ENCODE data around the gene CYP8B1.
A peak's percentile ranks its signal among the peaks of the same experiment; 100 is the strongest.

CYP8B1 gene

GRCh38 chr3:42851228-42851834 is 24.3 kb downstream of the CYP8B1 start:
- no peak for DNase-seq

- no peak for DNase-seq
These were observed 25.4 kb downstream of the CYP8B1 start for GRCh38 chr3:42850263-42850662.

DNA sequence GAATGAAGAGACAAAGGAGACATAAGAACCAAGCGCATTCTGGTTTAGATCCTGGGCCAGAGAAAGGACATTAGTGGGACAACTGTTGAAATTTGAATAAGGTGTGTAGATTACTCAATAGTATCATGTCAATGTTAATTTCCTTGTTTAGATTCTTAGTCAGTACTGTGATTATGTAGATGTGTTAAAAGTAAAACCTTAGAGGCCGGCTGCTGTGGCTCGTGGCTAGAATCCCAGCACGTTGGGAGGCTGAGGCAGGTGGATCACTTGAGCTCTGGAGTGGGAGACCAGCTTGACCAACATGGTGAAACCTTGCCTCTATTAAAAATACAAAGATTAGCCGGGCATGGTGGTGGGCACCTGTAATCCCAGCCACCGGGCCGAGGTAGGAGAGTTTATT is 26.7 kb downstream of the CYP8B1 start:
- DNase-seq, result no peak

- no peak for DNase-seq
These were observed 27.9 kb downstream of the CYP8B1 start for GRCh38 chr3:42847731-42848130.

DNA sequence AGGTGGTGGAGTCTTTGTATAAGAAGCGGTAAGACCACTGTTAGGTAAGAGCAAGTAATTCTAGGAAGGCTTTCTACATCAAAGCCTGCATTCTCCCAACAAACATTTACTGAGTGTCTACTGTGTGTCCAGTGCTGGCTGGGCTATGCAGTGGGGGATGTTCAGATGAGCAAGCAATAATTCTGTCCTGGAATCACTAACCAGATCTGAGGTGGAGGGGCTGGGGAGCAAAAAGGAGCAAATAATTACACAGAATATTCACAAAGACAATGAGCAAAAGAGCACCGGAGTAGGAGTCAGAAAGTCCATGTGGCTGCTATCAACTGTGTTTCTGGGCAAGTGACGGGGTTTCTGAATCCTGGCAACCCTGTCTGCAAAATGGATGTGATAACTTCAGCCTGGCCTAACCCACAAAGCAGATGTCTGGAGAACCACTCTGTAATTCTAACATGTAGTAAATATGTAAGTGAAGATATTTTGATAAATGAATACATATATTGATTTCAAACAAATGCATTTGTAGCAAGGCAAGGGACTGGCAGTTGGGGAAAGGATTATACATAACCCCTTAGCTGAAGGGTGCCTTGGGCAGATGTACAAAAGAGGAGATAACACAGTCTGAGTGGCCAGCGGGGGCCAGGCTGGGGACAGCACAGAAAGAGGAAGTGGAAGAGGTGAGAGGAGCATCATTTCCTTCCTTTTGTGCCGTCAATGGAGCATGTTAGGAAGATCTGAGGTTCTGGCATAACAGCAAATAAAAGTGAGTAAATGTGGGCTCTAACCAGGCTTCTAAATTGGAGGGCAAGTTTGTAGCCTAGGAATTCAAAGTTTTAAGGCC is 28.8 kb downstream of the CYP8B1 start:
- no peak for DNase-seq

GRCh38 chr3:42844815-42845214 is 30.9 kb downstream of the CYP8B1 start:
- DNase-seq, result no peak

DNA sequence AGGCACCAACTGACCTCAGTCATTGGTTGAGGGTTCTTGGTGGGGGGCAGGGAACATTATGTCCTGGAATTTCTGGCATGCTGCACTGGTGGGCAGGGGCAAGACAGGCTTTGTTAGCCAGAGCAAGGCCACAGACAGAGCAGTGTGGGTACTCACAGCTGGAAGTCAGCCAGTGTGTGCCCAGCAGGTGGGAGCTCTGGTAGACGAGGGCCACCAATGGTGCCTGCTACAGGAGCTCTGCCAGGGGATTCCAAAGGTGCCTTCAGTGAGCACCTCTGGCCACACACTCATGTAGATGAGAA is 31.3 kb downstream of the CYP8B1 start:
- no peak for DNase-seq

- DNase-seq, result no peak
These were observed 31.8 kb downstream of the CYP8B1 start for GRCh38 chr3:42843713-42844411.

DNA sequence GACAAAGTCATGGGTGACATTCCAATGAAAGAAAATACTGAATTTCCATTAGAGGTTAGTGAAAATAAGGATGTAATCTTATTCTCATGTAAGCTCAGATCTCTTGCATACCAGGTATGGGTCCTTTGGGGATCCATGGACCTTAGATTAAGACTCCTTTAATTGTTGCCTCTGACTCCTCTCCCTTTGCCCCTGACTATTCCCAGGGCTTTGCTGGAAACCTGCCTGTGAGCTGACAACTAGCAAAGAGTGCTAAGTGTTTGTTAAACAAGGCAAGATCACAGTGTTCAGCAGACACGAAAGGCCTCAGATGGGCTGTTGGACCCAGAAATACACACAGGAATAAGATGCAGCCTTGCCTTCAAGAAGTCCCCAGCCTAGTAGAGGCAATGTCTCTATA is 34.3 kb downstream of the CYP8B1 start:
- no peak for DNase-seq

DNA sequence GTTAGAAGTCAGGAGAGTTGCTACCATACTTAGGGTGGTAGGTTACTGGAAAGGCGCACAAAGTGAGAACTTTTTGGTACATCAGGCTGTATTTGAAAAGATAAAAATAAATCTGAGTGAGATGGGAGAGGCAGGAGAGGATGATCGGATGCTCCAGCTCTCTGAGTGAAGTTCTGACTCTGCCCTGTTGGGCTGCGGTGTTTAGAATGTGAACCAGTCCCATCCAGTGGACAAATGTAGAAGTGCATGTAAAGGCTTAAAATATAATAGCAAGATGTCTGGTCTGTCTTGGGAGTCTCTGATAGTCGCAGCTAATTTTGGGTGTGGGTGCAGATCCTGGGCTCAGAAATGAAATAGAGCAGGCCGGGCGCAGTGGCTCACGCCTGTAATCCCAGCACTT is 36.1 kb downstream of the CYP8B1 start:
- DNase-seq, result peak; percentile 60

DNA sequence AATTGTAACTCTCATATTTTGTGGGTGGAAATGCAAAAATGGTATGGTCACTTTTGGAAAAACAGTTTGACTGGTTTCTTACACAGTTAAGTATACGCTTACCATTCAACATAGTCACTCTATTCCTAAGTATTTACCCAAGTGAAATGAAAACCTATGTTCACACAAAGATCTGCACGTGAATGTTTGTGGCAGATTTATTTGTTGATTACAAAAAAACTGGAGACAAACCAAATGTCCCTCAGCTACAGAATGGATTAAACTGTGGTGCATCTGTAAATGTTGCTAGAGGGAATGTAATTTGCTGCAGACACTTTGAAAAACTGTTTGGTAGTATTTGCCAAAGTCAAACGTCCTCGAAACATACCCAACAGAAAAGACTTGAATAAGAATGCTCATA is 37.1 kb downstream of the CYP8B1 start:
- DNase-seq, result no peak

- DNase-seq, result no peak
These were observed 39.2 kb downstream of the CYP8B1 start for GRCh38 chr3:42836150-42837123.

DNA sequence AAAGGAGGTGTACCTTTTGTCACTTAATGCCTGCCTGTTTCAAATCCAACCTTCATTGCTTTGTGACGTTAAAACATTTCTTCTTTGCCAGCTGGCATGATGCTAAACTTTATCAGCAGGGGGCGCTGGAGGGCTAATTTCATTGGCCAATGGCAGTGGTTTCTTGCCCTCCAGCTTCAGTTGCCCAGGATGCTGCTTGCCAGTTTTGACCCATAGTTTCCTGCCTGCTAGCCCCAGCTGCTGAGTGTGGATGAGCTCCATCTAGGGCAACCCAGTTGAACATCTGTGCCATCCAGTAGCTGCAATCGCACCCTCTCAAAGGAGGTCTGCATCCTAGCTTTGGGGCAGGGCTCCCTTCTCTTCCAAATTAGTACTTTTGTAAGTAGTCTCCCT is 44.4 kb downstream of the CYP8B1 start:
- peak; percentile 21 for DNase-seq

DNA sequence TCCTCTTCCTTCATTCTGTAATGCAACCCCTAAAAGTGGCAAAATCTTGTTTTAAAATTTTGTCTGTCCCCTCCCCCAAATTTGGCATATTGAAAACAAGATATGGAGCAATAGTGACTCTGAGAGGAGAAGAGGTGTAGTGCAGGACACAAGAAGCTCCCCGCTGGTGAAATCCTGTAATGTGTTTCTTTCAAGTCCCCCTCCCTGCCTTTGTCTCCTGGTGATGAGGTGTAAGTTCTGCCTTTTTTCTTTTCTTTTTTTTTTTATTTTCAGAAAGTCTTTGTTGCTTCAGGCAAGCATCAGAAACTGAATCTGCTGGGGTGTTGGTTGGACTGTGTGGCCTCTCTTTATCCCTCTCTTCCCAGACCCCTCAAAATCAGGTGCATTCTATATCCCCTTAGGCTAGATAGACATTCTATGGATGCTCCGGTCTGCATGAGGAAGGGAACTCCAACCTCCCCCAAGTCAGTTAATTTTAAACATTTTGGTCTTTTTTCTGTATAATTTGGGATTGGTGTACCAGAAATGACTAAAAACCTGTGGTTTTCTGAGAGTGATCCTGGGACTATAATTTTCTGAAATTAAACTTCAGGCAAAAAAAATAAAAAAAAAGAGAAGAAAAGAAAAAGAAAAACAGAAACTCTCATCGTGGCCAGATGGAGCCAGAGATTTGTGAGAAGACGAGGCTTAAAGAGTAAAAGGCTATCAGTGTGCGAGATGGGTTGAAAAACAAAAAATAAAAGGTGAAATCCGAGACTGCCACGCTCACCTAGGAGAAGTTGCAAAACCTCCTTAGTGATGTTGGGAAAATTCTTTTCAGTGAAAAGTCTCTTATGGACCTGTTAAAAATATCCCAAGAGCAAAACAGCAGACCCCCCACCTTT is 45.0 kb downstream of the CYP8B1 start:
- peak; percentile 8 for DNase-seq

DNA sequence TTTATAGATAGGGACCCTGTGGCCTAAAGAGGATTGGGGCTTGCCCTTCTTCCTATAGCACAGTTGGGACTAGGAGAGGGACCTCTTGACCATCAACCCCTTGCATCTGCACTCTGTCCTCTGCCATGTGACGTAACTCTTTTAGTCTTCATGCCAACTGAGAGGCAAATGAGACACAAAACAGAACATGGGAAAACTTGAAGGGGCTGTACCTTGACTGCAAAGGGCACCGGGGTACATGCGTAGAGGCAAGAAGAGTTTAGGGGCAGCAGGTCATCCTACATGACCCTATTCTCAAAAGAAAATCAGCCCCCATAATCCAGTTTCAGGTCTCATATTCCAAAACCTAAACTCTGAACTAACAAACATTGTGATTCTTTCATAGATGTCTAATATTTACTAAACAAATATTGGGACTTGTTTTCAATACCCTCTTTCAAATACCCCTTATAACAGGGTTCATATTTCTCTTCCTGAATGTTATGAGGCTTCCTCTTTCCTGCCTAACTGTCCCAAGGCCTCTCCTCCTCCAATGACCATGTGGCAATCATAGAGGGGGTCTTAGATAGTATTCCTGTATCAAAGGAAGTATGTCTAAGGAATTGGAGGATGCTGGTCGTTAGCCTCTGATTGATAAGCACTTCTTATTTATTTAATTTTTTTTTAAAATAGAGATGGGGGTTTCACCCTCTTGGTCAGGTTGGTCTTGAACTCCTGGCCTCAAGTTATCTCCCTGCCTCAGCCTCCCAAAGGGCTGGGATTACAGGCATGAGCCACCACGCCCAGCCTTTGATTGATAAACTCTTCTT is 45.8 kb downstream of the CYP8B1 start:
- no peak for DNase-seq

GRCh38 chr3:42829083-42829627 is 46.5 kb downstream of the CYP8B1 start:
- DNase-seq, result no peak

DNA sequence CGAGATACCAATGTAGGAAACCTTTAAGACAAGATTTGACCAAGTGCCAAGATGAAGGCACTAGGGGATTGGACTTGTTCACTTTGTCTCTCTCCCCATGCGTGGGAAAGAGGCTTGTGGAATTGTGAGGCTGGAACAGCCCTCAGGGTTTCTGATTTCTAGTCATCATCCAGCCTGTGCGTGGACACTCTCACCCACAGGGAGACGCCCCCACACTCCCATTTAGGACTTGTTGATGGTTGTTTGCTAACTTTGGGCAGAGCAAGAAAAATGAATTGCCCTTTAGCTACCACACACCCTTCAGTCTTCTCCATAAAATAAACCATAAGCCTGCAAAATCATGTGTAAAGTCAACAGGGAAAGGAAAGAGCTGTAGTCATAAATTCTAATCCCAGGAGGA is 48.0 kb downstream of the CYP8B1 start:
- DNase-seq, result no peak

DNA sequence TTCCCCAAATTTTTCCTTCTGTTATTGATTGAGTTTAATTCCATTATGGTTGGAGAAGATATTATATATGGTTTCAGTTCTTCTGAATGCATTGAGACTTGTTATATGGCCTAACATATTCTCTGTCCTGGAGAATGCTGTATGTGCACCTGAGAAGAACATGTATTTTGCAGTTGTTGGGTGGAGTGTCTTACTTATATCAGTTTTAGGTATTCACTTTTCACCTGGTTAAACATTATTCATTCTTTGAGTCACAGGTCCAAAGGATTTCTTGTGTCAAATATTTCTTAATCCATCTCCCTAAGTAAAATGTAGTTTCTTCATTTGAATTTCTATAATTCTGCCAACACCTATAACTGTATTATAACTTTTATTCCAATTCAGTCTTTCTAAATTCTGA is 48.7 kb downstream of the CYP8B1 start:
- DNase-seq, result no peak

GRCh38 chr3:42826141-42826540 is 49.5 kb downstream of the CYP8B1 start:
- DNase-seq, result no peak

GRCh38 chr3:42823351-42823750 is 52.3 kb downstream of the CYP8B1 start:
- peak; percentile 8 for DNase-seq

GRCh38 chr3:42822828-42823227 is 52.9 kb downstream of the CYP8B1 start:
- no peak for DNase-seq
